Activated T-helper 1 cell treated with anti-CD3 and anti-CD28 coated beads, Interleukin-12 subunit alpha, Interleukin-12 subunit beta, Interleukin-2, Interleukin-4 antibody, amounts not matched to agents 30 ng/mL and 10 ng/mL and 1 ng/mL, durations not matched to agents 14 hours and 24 hours and 36 hours (primary cell): ENCODE measurements around the gene MTF1. TPM values are rescaled to one million over a fixed set of nuclear protein-coding genes. Genes with fewer than 3 reads are reported as not detected.
A peak's percentile ranks its signal among the peaks of the same experiment; 100 is the strongest.

Experiments used
- DNase-seq: peaks from one replicate; pipeline ENCODE4 v3.0.0; 2021; ENCODE audit warnings: low spot score
- H3K27ac Mint-ChIP-seq: one replicate; pipeline ENCODE4 v1.8.0; 2021; ENCODE audit warnings: mild to moderate bottlenecking, mixed read lengths
- H3K27me3 Mint-ChIP-seq: one replicate; pipeline ENCODE4 v1.8.0; 2022; ENCODE audit warnings: mild to moderate bottlenecking, moderate library complexity, mixed read lengths; ENCODE audit not compliant: insufficient read depth
- H3K36me3 Mint-ChIP-seq: one replicate; pipeline ENCODE4 v1.8.0; 2021; ENCODE audit warnings: low read depth, mixed read lengths
- H3K4me1 Mint-ChIP-seq: one replicate; pipeline ENCODE4 v1.8.0; 2021; ENCODE audit warnings: low read depth, mixed read lengths
- H3K4me3 Mint-ChIP-seq: one replicate; pipeline ENCODE4 v1.8.0; 2021; ENCODE audit warnings: mild to moderate bottlenecking, moderate library complexity, mixed read lengths
- H3K9me3 Mint-ChIP-seq: one replicate; pipeline ENCODE4 v1.8.0; 2021; ENCODE audit warnings: mixed read lengths
- intact Hi-C: fragments of 100-400 bp; cut with micrococcal nuclease; formaldehyde crosslinking; loops from one replicate; pipeline ENCODE4 v1.15.1; 2024
- total RNA-seq: library from RNA; stranded (reverse); gene quantifications from 2 replicates; pipeline ENCODE4 v1.2.3, GENCODE V29; 2022

The MTF1 gene
- total RNA-seq, 1 donor from 2014 or later: 31.7 TPM

- DNase-seq: no peak
- intact Hi-C loops: loop anchor here (1.0 kb wide), 3 partner anchors 85 to 945 kb away; no protein-coding TSS in a partner anchor
- Mint-ChIP-seq H3K4me1 (no peaks in the 10 kb centered on the region), H3K36me3 (peaks cover 19% of the 10 kb centered on the region), H3K9me3 (no peaks in the 10 kb centered on the region), H3K27ac (no peak overlapping the region), H3K27me3 (no peaks in the 10 kb centered on the region), H3K4me3 (no peak overlapping the region)
These were observed 31.1 kb upstream of the MTF1 start for GRCh38 chr1:37890378-37891014.

GRCh38 chr1:37888022-37888700 lies 28.8 kb upstream of the MTF1 start:
- Mint-ChIP-seq H3K27me3 (no peaks in the 10 kb centered on the region), H3K36me3 (peaks cover 30% of the 10 kb centered on the region), H3K4me1 (peaks cover 12% of the 10 kb centered on the region), H3K27ac (no peak overlapping the region), H3K9me3 (no peaks in the 10 kb centered on the region), H3K4me3 (no peak overlapping the region)
- DNase-seq: no peak
- intact Hi-C loops: no loop called here

GRCh38 chr1:37884145-37884544 lies 24.8 kb upstream of the MTF1 start:
- DNase-seq: no peak
- Mint-ChIP-seq H3K9me3 (no peaks in the 10 kb centered on the region), H3K27me3 (no peaks in the 10 kb centered on the region), H3K4me1 (peaks cover 12% of the 10 kb centered on the region), H3K4me3 (no peak overlapping the region), H3K36me3 (peaks cover 49% of the 10 kb centered on the region), H3K27ac (no peak overlapping the region)
- intact Hi-C loops: no loop called here

GRCh38 chr1:37883671-37884070 lies 24.3 kb upstream of the MTF1 start:
- no peak overlapping the region for H3K4me3 Mint-ChIP-seq
- H3K4me1 Mint-ChIP-seq: peaks cover 12% of the 10 kb centered on the region
- no peaks in the 10 kb centered on the region for H3K27me3 Mint-ChIP-seq
- H3K27ac Mint-ChIP-seq: no peak overlapping the region
- peaks cover 46% of the 10 kb centered on the region for H3K36me3 Mint-ChIP-seq
- no peaks in the 10 kb centered on the region for H3K9me3 Mint-ChIP-seq
- DNase-seq: no peak
- intact Hi-C loops: no loop called here

GRCh38 chr1:37879865-37880264 lies 20.5 kb upstream of the MTF1 start:
- Mint-ChIP-seq H3K36me3 (peaks cover 37% of the 10 kb centered on the region), H3K9me3 (no peaks in the 10 kb centered on the region), H3K27me3 (no peaks in the 10 kb centered on the region), H3K27ac (no peak overlapping the region), H3K4me3 (no peak overlapping the region), H3K4me1 (peaks cover 12% of the 10 kb centered on the region)
- DNase-seq: no peak
- intact Hi-C loops: no loop called here

GRCh38 chr1:37878071-37878470 lies 18.7 kb upstream of the MTF1 start:
- Mint-ChIP-seq H3K4me1 (no peaks in the 10 kb centered on the region), H3K4me3 (no peak overlapping the region), H3K36me3 (peaks cover 35% of the 10 kb centered on the region), H3K9me3 (no peaks in the 10 kb centered on the region), H3K27me3 (no peaks in the 10 kb centered on the region), H3K27ac (no peak overlapping the region)
- no peak for DNase-seq
- intact Hi-C loops: no loop called here

GRCh38 chr1:37875833-37876232 lies 16.4 kb upstream of the MTF1 start:
- no peak overlapping the region for H3K4me3 Mint-ChIP-seq
- no peak for DNase-seq
- no peaks in the 10 kb centered on the region for H3K27me3 Mint-ChIP-seq
- H3K36me3 Mint-ChIP-seq: peaks cover 27% of the 10 kb centered on the region
- H3K27ac Mint-ChIP-seq: no peak overlapping the region
- no peaks in the 10 kb centered on the region for H3K4me1 Mint-ChIP-seq
- intact Hi-C loops: no loop called here
- H3K9me3 Mint-ChIP-seq: no peaks in the 10 kb centered on the region

GRCh38 chr1:37872692-37873091 lies 13.3 kb upstream of the MTF1 start:
- H3K27ac Mint-ChIP-seq: peak overlapping the region; percentile 16
- peaks cover 32% of the 10 kb centered on the region for H3K36me3 Mint-ChIP-seq
- no peak overlapping the region for H3K4me3 Mint-ChIP-seq
- DNase-seq: no peak
- intact Hi-C loops: no loop called here
- H3K9me3 Mint-ChIP-seq: no peaks in the 10 kb centered on the region
- H3K4me1 Mint-ChIP-seq: no peaks in the 10 kb centered on the region
- H3K27me3 Mint-ChIP-seq: no peaks in the 10 kb centered on the region

- peaks cover 10% of the 10 kb centered on the region for H3K4me1 Mint-ChIP-seq
- H3K36me3 Mint-ChIP-seq: peaks cover 36% of the 10 kb centered on the region
- no peak for DNase-seq
- intact Hi-C loops: loop anchor here (10.0 kb wide), 1 partner anchor 146 kb away; the partner anchor contains the start of gene UTP11
- no peak overlapping the region for H3K4me3 Mint-ChIP-seq
- H3K27ac Mint-ChIP-seq: peak overlapping the region; percentile 47
- no peaks in the 10 kb centered on the region for H3K9me3 Mint-ChIP-seq
- H3K27me3 Mint-ChIP-seq: no peaks in the 10 kb centered on the region
These were observed 9.1 kb upstream of the MTF1 start for GRCh38 chr1:37868466-37868865.

- peaks cover 31% of the 10 kb centered on the region for H3K36me3 Mint-ChIP-seq
- no peak for DNase-seq
- intact Hi-C loops: loop anchor here (10.0 kb wide), 1 partner anchor 147 kb away; the partner anchor contains the start of gene UTP11
These were observed 8.4 kb upstream of the MTF1 start for GRCh38 chr1:37867784-37868183.

GRCh38 chr1:37866491-37866890 lies 7.1 kb upstream of the MTF1 start:
- peak overlapping the region; percentile 36 for H3K27ac Mint-ChIP-seq
- H3K27me3 Mint-ChIP-seq: no peaks in the 10 kb centered on the region
- intact Hi-C loops: loop anchor here (10.0 kb wide), 1 partner anchor 148 kb away; the partner anchor contains the start of gene UTP11

More at GRCh38 chr1:37867784-37868183, 8.4 kb upstream of the MTF1 start:
- no peaks in the 10 kb centered on the region for H3K27me3 Mint-ChIP-seq
- no peak overlapping the region for H3K4me3 Mint-ChIP-seq
- peaks cover 10% of the 10 kb centered on the region for H3K4me1 Mint-ChIP-seq
- H3K9me3 Mint-ChIP-seq: no peaks in the 10 kb centered on the region
- no peak overlapping the region for H3K27ac Mint-ChIP-seq

GRCh38 chr1:37865348-37866120 lies 6.1 kb upstream of the MTF1 start:
- DNase-seq: no peak
- Mint-ChIP-seq H3K27ac (no peak overlapping the region), H3K27me3 (no peaks in the 10 kb centered on the region), H3K4me3 (no peak overlapping the region), H3K36me3 (peaks cover 33% of the 10 kb centered on the region), H3K4me1 (peaks cover 11% of the 10 kb centered on the region), H3K9me3 (no peaks in the 10 kb centered on the region)
- intact Hi-C loops: loop anchor here (10.0 kb wide), 1 partner anchor 149 kb away; the partner anchor contains the start of gene UTP11

More at GRCh38 chr1:37866491-37866890, 7.1 kb upstream of the MTF1 start:
- H3K4me1 Mint-ChIP-seq: peaks cover 10% of the 10 kb centered on the region
- no peak for DNase-seq
- H3K36me3 Mint-ChIP-seq: peaks cover 33% of the 10 kb centered on the region
- H3K4me3 Mint-ChIP-seq: no peak overlapping the region
- H3K9me3 Mint-ChIP-seq: no peaks in the 10 kb centered on the region
